Hepatocyte (in vitro differentiated cells): ENCODE results near the gene CBLB. TPM values are rescaled to one million over a fixed set of nuclear protein-coding genes. Genes with fewer than 3 reads are reported as not detected.

ENCODE experiments used
- DNase-seq: peaks from one replicate; pipeline ENCODE4 v3.0.0-alpha.2; 2016; ENCODE audit warnings: low spot score
- H2AFZ ChIP-seq: fragments of 200-600 bp; sonication (generic); 2 replicates; pipeline ENCODE4 v1.6.0; 2016; ENCODE audit warnings: antibody characterized with exemption, mild to moderate bottlenecking
- H3K27ac ChIP-seq: fragments of 200-600 bp; sonication (generic); 2 replicates; pipeline ENCODE4 v1.5.1; 2016; ENCODE audit warnings: mild to moderate bottlenecking
- H3K27me3 ChIP-seq: fragments of 200-600 bp; sonication (generic); 2 replicates; pipeline ENCODE4 v1.6.1; 2016
- H3K36me3 ChIP-seq: fragments of 200-600 bp; sonication (generic); replicated peaks from 2 replicates; pipeline ENCODE4 v1.5.1; 2016; ENCODE audit warnings: low read depth; ENCODE audit not compliant: insufficient read depth
- H3K4me1 ChIP-seq: fragments of 200-600 bp; sonication (generic); 2 replicates; pipeline ENCODE4 v1.5.1; 2016; ENCODE audit warnings: mild to moderate bottlenecking, moderate library complexity; ENCODE audit not compliant: insufficient read depth
- H3K4me2 ChIP-seq: fragments of 200-600 bp; sonication (generic); 2 replicates; pipeline ENCODE4 v1.6.0; 2016
- H3K4me3 ChIP-seq: fragments of 200-600 bp; sonication (generic); 2 replicates; pipeline ENCODE4 v1.5.1; 2016; ENCODE audit warnings: mild to moderate bottlenecking
- H3K79me2 ChIP-seq: fragments of 200-600 bp; sonication (generic); 2 replicates; pipeline ENCODE4 v1.6.0; 2017; ENCODE audit warnings: mild to moderate bottlenecking
- H3K9me2 ChIP-seq: fragments of 200-600 bp; sonication (generic); replicated peaks from 2 replicates; pipeline ENCODE4 v1.6.0; 2017; ENCODE audit warnings: mild to moderate bottlenecking; ENCODE audit not compliant: insufficient read depth
- H3K9me3 ChIP-seq: fragments of 200-600 bp; sonication (generic); 2 replicates; pipeline ENCODE4 v1.5.1; 2016; ENCODE audit warnings: low read depth, mild to moderate bottlenecking
- H4K20me1 ChIP-seq: fragments of 200-600 bp; sonication (generic); 2 replicates; pipeline ENCODE4 v1.6.0; 2016; ENCODE audit warnings: mild to moderate bottlenecking; ENCODE audit not compliant: insufficient read depth, poor library complexity, severe bottlenecking
- CTCF ChIP-seq: fragments of 200-600 bp; sonication (generic); IDR thresholded peaks from 2 replicates; pipeline ENCODE4 v1.5.1; 2016; ENCODE audit warnings: antibody characterized with exemption, mild to moderate bottlenecking; ENCODE audit not compliant: poor library complexity
- EZH2 ChIP-seq: fragments of 200-600 bp; sonication (generic); IDR thresholded peaks from 2 replicates; pipeline ENCODE4 v1.6.1; 2016; ENCODE audit warnings: antibody characterized with exemption, mild to moderate bottlenecking, borderline replicate concordance
- EZH2phosphoT487 ChIP-seq: fragments of 200-600 bp; sonication (generic); IDR thresholded peaks from one replicate; pipeline ENCODE4 v1.6.1; 2018; ENCODE audit warnings: antibody characterized with exemption, mild to moderate bottlenecking, low read depth, moderate library complexity; ENCODE audit not compliant: unreplicated experiment, severe bottlenecking
- WGBS: methylation state at CpG from one replicate; pipeline ENCODE4 v1.1.6; 2016; ENCODE audit warnings: low lambda C conversion rate; ENCODE audit errors: missing lambda C conversion rate; 5-methylcytosine and 5-hydroxymethylcytosine counted together
- polyA plus RNA-seq: library from polyadenylated mRNA; unstranded; fragments of >200 nt; fragmentation: Nextera tagmentation; extraction: Ambion mirVana; gene quantifications from 2 replicates; pipeline ENCODE4 v1.2.1, GENCODE V29; 2016
- total RNA-seq: library from RNA; depleted of rRNA; stranded (reverse); fragments of >200 nt; gene quantifications from 2 replicates; pipeline ENCODE4 v1.2.3, GENCODE V29; 2014

The CBLB gene
- total RNA-seq = 29.2 and 56.0 TPM in 2 replicates
- polyA plus RNA-seq = 21.3 and 22.6 TPM in 2 replicates

GRCh38 chr3:105868742-105869530 lies at the start of gene CBLB:
Gene CBLB, minus strand, starts transcription at chr3:105869012. Its CDS starts 1,435 bp downstream, at chr3:105867577.
- peak within 1 kb of the TSS; percentile 86 for H3K4me2 ChIP-seq
- peak; percentile 95 for DNase-seq
- H3K27me3 ChIP-seq = no peaks in the 10 kb centered on the region
- peak within 1 kb of the TSS; percentile 76 for H2AFZ ChIP-seq
- H3K9me3 ChIP-seq = no peaks in the 10 kb centered on the region
- H3K36me3 ChIP-seq = no peaks in the 10 kb centered on the region
- peak within 1 kb of the TSS; percentile 86 for H3K4me3 ChIP-seq
- H3K27ac ChIP-seq = peak within 1 kb of the TSS; percentile 95
- H3K79me2 ChIP-seq = peaks cover 45% of the 10 kb centered on the region
- H3K9me2 ChIP-seq = no peaks in the 10 kb centered on the region
- TF ChIP-seq EZH2phosphoT487 (no peak), EZH2 (no peak), CTCF (no peak)
- H4K20me1 ChIP-seq = peaks cover 16% of the 10 kb centered on the region
- WGBS = under 1% methylated on average over 56 of the region's 68 CpGs
- H3K4me1 ChIP-seq = peaks cover 31% of the 10 kb centered on the region

- Histone ChIP-seq H3K4me3 (no peak overlapping the region), H3K4me2 (no peak overlapping the region), H2AFZ (no peak overlapping the region), H3K9me2 (no peaks in the 10 kb centered on the region), H3K27me3 (no peaks in the 10 kb centered on the region), H3K36me3 (no peaks in the 10 kb centered on the region), H3K79me2 (no peaks in the 10 kb centered on the region), H3K4me1 (no peaks in the 10 kb centered on the region), H4K20me1 (no peaks in the 10 kb centered on the region), H3K27ac (no peak overlapping the region), H3K9me3 (no peaks in the 10 kb centered on the region)
- TF ChIP-seq CTCF (no peak), EZH2phosphoT487 (no peak), EZH2 (no peak)
- no peak for DNase-seq
- 97% methylated on average over 2 of the region's 2 CpGs for WGBS
These were observed 48.0 kb upstream of the CBLB start for GRCh38 chr3:105916767-105917166.

- Histone ChIP-seq H3K27me3 (no peaks in the 10 kb centered on the region), H3K27ac (no peak overlapping the region), H3K4me1 (no peaks in the 10 kb centered on the region), H3K9me2 (no peaks in the 10 kb centered on the region), H4K20me1 (no peaks in the 10 kb centered on the region), H3K79me2 (no peaks in the 10 kb centered on the region), H3K4me2 (no peak overlapping the region), H2AFZ (no peak overlapping the region), H3K4me3 (no peak overlapping the region), H3K9me3 (no peaks in the 10 kb centered on the region), H3K36me3 (no peaks in the 10 kb centered on the region)
- TF ChIP-seq CTCF (no peak), EZH2phosphoT487 (no peak), EZH2 (no peak)
- 98% methylated on average over 2 of the region's 2 CpGs for WGBS
- no peak for DNase-seq
These were observed 46.7 kb upstream of the CBLB start for GRCh38 chr3:105915524-105915923.
